ENCODE measurements around the gene ZYX.
A peak's percentile ranks its signal among the peaks of the same experiment; 100 is the strongest.

ZYX gene, protein sequence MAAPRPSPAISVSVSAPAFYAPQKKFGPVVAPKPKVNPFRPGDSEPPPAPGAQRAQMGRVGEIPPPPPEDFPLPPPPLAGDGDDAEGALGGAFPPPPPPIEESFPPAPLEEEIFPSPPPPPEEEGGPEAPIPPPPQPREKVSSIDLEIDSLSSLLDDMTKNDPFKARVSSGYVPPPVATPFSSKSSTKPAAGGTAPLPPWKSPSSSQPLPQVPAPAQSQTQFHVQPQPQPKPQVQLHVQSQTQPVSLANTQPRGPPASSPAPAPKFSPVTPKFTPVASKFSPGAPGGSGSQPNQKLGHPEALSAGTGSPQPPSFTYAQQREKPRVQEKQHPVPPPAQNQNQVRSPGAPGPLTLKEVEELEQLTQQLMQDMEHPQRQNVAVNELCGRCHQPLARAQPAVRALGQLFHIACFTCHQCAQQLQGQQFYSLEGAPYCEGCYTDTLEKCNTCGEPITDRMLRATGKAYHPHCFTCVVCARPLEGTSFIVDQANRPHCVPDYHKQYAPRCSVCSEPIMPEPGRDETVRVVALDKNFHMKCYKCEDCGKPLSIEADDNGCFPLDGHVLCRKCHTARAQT

DNA sequence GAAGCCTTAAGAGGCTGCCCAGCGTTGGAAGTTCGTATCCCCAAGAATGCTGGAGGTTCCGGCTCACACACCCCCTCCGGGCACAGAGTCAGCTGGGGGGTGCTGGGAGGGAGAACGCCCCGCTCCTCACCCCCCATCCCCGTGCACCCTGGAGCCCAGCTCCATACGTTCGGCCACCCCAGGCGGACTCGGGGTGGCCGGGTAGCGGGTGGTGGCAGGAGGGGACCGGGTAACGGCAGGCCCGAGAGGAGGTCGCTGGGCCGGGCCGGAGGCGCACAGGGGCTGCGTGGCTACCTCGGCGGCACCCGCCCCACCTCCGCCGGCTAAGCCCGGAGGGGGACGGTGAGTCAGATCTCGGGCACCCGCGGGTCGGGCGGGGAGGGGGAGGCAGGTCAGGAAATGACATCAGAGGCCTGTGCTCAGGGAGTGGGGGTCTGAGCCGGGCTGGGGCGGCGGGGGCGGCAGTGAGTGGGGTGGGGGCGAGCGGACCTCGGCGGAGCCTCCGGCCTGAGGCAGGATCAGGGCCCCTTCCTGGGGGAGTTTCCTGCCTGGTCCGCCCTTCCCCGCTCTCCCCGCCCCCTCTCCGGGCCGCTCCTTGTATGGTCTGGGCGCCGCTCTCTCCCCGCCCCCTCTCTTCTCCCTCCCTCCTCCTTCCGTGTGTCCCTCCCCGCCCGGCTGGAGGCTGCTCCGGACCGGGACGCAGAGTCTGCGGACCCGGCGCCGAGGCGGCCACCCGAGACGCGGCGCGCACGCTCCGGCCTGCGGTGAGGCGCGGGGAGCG is at the start of gene ZYX:
ZYX (plus strand) TSS at position 700 of the 781 bp plus-strand sequence. CDS start 227 bp downstream, outside the sequence.
- DNase-seq, result peak; percentile 67

- no peak for DNase-seq
Measured at GRCh38 chr7:143334244-143334643, 46.9 kb upstream of the ZYX start.

- no peak for DNase-seq
Measured at GRCh38 chr7:143337216-143337615, 43.9 kb upstream of the ZYX start.

DNA sequence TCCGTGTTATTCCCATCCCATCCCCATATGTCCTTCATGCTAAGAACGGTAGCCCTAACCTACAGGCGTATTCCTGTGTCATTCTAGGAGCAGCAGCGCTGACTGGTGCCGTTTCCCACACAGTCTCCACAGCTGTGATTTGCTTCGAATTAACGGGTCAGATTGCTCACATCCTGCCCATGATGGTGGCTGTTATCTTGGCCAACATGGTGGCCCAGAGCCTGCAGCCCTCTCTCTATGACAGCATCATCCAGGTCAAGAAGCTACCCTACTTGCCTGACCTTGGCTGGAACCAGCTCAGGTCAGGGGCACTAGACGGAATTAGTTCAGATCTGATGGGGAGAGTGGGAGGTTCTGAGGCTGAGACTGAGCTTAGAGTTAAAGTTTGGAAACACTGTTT is 39.3 kb upstream of the ZYX start:
- DNase-seq, result no peak

DNA sequence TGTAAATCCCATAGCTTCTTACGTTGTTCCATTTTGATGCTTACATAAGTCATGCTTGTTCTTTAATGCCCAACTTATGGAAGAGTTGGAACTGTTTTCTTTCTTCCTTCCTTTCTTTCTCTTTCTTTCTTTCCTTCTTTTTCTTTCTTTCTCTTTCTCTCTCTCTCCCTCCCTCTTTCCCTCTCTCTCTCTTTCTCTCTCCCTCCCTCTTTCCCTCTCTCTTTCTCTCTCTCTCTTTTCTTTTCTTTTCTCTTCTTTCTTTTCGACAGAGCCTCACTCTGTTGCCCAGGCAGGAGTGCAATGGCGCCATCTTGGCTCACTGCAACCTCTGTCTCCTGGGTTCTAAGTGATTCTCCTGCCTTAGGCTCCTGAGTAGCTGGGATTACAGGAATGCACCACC is 37.5 kb upstream of the ZYX start:
- no peak for DNase-seq

DNA sequence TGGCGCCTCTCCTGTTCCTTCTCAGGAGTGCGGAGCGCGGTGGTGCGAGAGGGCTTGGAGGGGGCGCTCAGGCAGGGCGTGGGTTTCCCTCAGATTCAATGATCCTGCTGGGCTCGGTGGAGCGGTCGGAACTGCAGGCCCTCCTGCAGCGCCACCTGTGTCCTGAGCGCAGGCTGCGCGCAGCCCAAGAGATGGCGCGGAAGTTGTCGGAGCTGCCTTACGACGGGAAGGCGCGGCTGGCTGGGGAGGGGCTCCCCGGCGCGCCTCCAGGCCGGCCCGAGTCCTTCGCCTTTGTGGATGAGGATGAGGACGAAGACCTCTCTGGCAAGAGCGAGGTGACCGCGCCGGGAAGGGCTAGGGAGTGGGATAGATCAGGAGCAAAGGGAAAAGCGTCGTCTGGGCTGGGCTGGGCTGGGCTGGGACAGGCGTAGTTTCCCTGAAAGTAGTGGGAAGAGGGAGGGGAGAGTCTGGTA is 35.7 kb upstream of the ZYX start:
- no peak for DNase-seq

DNA sequence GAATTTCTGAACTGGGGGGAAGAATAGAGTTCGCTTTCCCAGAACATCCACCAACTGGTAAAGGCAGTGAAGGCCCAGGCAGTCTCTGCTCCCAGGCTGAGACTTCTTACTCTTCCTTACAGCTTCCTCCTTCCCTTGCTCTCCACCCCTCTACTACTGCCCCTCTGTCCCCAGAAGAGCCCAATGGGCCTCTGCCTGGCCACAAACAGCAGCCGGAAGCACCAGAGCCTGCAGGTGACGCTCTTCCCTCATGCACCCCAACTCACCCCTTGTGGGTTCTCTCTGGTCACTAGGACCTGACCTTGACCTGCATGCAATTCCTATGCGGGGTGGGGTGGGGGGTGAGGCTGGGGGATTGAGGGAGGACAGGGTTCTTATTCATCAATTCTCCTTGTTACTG is 35.1 kb upstream of the ZYX start:
- no peak for DNase-seq

DNA sequence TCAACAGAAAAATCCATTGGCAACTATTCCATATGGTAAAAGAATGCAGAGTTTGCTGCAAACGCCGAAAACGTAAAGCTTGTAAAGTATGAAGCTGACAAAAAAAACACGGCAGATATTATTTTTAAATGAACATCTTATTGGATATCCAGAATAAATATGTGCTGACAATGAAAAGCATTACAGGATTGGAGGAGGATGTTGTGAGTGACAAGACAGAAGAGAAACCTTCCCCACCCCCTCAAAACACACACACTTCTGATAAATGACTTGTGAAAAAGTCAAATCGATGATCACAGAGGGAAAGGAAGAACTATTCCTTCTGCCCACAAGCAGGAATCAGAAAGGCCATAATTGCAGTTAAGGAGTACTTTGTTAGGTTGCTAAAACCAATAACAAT is 33.2 kb upstream of the ZYX start:
- DNase-seq, result no peak

- DNase-seq, result no peak
Measured at GRCh38 chr7:143351060-143351459, 30.1 kb upstream of the ZYX start.

DNA sequence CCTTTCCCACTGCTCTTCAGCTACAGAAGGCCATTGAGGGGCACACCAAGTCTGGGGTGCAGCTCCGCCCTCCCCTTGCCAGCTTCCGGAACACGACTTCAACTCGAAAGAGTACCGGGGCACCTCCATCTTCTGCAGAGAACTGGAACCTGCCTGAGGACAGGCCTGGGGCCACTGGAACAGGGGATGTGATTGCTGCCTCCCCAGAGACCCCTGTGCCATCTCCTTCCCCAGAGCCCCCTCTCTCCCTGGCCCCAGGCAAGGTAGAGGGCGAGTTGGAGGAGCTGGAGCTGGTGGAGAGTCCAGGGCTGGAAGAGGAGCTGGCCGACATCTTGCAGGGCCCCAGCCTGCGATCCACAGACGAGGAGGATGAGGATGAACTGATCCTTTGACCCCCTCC is 29.6 kb upstream of the ZYX start:
- no peak for DNase-seq

GRCh38 chr7:143352531-143353002 is 28.6 kb upstream of the ZYX start:
- DNase-seq, result no peak

DNA sequence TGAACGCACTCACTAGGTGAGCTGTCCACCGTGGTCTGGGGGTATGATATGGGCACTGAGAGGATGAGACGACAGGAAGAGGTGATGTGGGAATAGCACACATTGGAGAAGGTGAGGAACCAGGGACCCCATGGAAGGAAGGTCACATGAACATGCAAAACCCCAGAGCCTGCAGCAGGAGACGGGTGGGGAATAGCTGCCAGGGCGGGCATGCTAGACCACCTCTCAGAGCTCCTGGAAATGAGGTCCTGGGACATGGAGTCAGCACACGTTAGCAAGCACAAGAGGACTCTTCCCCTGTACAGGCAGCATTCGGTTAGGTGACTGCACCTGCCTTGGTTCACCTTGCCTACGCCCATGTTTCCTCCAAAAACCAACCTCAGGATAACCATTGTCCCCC is 26.8 kb upstream of the ZYX start:
- no peak for DNase-seq

DNA sequence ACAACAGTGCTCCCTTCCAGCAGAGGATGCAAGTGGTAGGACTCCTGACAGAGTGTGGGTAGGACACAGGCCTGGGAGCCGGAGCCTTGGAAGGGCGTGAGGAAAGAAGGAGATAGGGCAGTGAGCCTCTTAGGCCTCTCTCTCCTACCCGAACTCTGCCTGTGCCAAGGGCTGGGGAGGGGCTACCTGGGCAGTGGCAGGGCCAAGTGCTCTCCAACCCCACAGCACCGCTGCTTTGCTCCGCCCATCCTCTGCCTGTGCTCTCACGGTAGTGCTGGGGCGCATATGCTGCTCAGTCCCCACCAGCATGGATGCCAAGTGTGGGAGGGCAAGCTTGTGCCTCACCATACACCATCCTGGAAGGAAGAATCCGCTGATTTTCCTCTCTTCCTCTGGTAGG is 26.2 kb upstream of the ZYX start:
- no peak for DNase-seq

DNA sequence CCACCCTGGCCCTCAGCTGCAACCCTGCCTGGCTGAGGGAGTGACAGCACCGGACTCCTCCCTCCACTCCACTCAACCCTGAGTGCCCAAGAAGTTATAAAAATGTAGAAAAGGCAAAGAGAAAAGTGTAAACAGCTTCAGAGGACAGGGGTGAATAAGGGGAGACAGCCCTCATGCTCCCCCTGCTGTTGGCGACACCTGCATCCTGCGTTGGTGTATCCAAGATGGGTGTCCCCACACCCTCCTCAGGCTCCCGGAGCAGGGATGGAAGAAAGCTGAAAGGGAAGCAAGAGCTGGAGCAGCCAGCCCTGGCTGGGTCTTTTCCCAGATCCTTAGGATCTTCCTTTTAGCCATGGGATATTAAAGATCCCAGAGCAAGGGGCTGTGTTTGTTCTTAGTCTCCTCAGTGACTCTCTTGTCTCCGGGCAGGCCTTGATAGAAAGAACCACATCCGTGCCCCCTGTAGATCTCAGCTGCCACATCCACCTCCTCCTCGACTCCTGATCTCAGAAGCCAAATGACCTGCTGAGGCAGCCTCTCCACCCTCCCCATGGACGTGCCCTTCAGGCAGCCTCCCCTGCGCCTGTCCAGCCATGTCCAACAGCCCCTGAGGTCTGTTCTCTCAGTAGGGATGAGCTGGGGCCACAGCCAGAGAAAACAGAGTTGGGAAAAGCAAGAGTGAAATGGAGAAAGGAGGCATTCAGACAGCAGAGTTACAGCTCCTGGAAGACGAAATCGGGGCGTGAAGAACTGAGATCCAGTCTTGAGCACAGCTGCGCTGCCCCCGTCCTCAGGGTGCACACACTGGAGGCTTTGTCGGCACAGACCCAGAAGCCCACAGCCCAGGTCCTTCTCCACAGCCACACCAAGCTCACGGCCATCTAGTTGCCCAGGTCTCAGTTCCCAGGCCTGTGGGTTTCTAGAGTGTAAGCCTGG is 25.4 kb upstream of the ZYX start:
- DNase-seq, result no peak

DNA sequence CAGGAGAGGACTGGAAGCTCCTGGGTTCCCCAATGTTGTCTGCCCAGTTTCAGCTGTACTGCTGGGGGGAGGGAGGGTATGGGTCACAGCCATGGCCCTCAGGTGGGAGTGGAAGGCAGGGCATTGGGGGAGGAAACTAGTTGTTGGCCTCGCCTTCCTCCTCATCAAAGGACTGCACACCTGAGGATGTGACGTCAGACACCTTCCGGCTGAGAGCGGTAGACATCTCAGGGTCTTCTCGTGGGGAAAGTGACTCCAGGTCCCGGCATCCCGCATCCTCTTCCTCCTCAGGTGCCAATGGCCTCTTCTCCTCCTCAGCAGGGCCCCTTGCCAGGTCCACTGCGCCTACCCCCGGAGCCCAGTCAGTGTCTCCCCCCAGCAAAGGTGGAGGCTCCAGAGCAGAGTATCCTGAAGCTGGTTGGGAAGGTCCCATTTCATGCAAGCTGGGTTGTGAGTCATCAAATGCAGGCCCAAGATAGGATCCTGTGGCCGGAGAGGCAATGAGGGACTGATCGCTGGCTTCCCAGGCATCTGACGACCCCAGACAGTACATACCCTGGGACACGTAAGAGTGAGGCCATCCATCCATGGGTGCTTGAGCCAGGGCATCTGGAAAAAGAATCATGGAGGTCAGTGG is 24.6 kb upstream of the ZYX start:
- DNase-seq, result no peak

DNA sequence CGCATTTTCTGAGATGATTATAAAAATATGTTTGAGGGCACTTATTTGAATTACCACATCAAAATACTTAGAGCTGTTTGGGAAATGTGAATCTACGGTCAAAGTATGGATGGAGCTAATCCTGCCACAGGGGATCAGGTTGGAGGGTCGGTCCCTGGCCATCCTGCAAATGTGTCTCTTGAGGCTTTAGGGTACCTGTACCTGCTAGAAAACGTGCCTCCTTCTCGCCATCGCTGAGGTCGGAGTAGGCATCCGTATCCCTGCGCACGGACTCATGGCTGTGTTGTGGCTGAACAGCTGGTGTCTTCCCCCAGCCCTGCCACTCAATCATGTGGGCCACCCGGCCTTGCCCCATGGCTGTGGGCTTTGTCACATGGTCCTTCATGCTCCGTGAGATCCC is 22.5 kb upstream of the ZYX start:
- DNase-seq, result no peak

- DNase-seq, result no peak
Measured at GRCh38 chr7:143359771-143360353, 21.3 kb upstream of the ZYX start.

- no peak for DNase-seq
Measured at GRCh38 chr7:143360788-143361551, 20.2 kb upstream of the ZYX start.

DNA sequence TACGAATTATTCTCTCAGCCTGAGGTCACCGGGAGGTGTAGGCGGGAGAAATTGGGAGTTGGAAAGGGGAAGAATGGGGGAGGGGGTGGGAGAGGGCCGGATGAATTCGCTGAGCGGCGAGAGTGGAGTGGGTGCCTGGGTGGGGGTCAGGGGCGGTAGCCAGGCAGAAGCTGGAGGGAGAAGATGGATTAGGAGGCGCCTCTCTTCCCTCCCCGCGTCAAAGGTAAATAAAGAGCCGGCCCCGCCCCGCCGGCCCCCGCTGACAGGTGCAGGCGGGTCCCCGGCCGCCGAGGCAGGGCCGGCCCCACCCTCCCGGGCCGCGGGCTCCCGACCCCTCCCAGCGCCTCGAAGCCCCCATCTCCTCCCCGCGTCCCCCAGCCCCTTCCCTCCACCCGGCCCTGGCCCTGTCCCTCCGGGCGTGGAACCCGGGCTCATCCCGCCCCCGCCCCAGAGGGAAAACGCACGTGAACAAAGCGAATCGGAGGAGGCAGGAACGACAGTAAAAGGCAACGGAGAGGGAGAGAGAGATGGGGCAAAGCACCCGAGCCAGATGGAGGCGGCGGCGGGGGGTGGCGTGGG is 19.5 kb upstream of the ZYX start:
- no peak for DNase-seq

All from SIG-M5 (cell line).